Calu3 (cell line): ENCODE data around the gene HMGN3. TPM values are rescaled to one million over a fixed set of nuclear protein-coding genes. Genes with fewer than 3 reads are reported as not detected.

Experiments used
- BruUV-seq: library from RNA; stranded (reverse); fragments of 400-500 nt; replicated peaks from 2 replicates; lab custom pipeline; 2021; lab: Mats Ljungman, UMichigan
- CTCF ChIA-PET: fragments of 300-600 bp; sonication (Branson Sonifier 250); formaldehyde crosslinking; loops from one replicate; lab custom pipeline; 2022; ENCODE audit warnings: antibody characterized with exemption; lab: Charles Lee
- DNase-seq: peaks from one replicate; pipeline ENCODE4 v3.0.0; 2022
- H3K27ac Mint-ChIP-seq: one replicate; pipeline ENCODE4 v1.8.0; 2022; ENCODE audit warnings: mixed read lengths; ENCODE audit not compliant: unreplicated experiment
- H3K27me3 Mint-ChIP-seq: one replicate; pipeline ENCODE4 v1.8.0; 2022; ENCODE audit warnings: mixed read lengths; ENCODE audit not compliant: unreplicated experiment
- H3K36me3 Mint-ChIP-seq: one replicate; pipeline ENCODE4 v1.8.0; 2022; ENCODE audit warnings: mild to moderate bottlenecking, moderate library complexity, mixed read lengths; ENCODE audit not compliant: insufficient read depth, unreplicated experiment
- H3K4me1 Mint-ChIP-seq: one replicate; pipeline ENCODE4 v1.8.0; 2022; ENCODE audit warnings: mild to moderate bottlenecking, low read depth, mixed read lengths; ENCODE audit not compliant: unreplicated experiment
- H3K4me3 Mint-ChIP-seq: one replicate; pipeline ENCODE4 v1.8.0; 2022; ENCODE audit warnings: mild to moderate bottlenecking, low read depth, moderate library complexity, mixed read lengths; ENCODE audit not compliant: unreplicated experiment
- H3K9me3 Mint-ChIP-seq: one replicate; pipeline ENCODE4 v1.8.0; 2022; ENCODE audit warnings: low read depth, mixed read lengths; ENCODE audit not compliant: unreplicated experiment
- CTCF ChIP-seq: fragments of 200-600 bp; IDR thresholded peaks from one replicate; pipeline ENCODE4 v1.8.0; 2022; ENCODE audit warnings: antibody characterized with exemption; ENCODE audit not compliant: unreplicated experiment
- intact Hi-C: fragments of 100-400 bp; cut with micrococcal nuclease; formaldehyde crosslinking; loops from one replicate; pipeline ENCODE4 v1.10.0; 2022; ENCODE audit not compliant: unreplicated experiment
- total RNA-seq: library from RNA; stranded (reverse); gene quantifications from 2 replicates; pipeline ENCODE4 v1.2.3, GENCODE V29; 2022

HMGN3 gene
- total RNA-seq, 1 experiment from 2014 or later, result 104 TPM

- Mint-ChIP-seq H3K27me3 (no peaks in the 10 kb centered on the region), H3K4me1 (peaks cover 45% of the 10 kb centered on the region), H3K36me3 (peaks cover 19% of the 10 kb centered on the region), H3K27ac (no peak overlapping the region), H3K4me3 (no peak overlapping the region), H3K9me3 (no peaks in the 10 kb centered on the region)
- DNase-seq, result no peak
- no TSS peak for BruUV-seq
- CTCF ChIA-PET, result no interaction called here
- intact Hi-C loops, result loop anchor here (2.0 to 10.0 kb wide), 7 partner anchors 52 to 445 kb away; partner anchors contain the start of genes LCA5 and PHIP
- TF ChIP-seq CTCF, result no peak
These were observed 4.3 kb downstream of the HMGN3 start for GRCh38 chr6:79230149-79230548.

- H3K9me3 Mint-ChIP-seq, result no peaks in the 10 kb centered on the region
- no TSS peak for BruUV-seq
- H3K4me1 Mint-ChIP-seq, result peaks cover 57% of the 10 kb centered on the region
- peaks cover 5% of the 10 kb centered on the region for H3K36me3 Mint-ChIP-seq
- intact Hi-C loops, result no loop called here
- TF ChIP-seq CTCF, result no peak
- CTCF ChIA-PET, result interaction anchor here (0.5 kb wide), 1 partner anchor 167 kb away, joined by 3 read pairs; no protein-coding TSS in a partner anchor
- no peak overlapping the region for H3K4me3 Mint-ChIP-seq
- no peak for DNase-seq
- no peaks in the 10 kb centered on the region for H3K27me3 Mint-ChIP-seq
- no peak overlapping the region for H3K27ac Mint-ChIP-seq
These were observed 7.0 kb downstream of the HMGN3 start for GRCh38 chr6:79227445-79227844.

GRCh38 chr6:79226660-79227059 lies 7.8 kb downstream of the HMGN3 start:
- no peaks in the 10 kb centered on the region for H3K9me3 Mint-ChIP-seq
- peaks cover 5% of the 10 kb centered on the region for H3K36me3 Mint-ChIP-seq
- peak overlapping the region; percentile 73 for H3K27ac Mint-ChIP-seq
- intact Hi-C loops, result no loop called here
- no peak for DNase-seq
- H3K4me3 Mint-ChIP-seq, result peak overlapping the region; percentile 37
- H3K27me3 Mint-ChIP-seq, result no peaks in the 10 kb centered on the region
- H3K4me1 Mint-ChIP-seq, result peaks cover 57% of the 10 kb centered on the region
- CTCF ChIA-PET, result no interaction called here
- TF ChIP-seq CTCF, result no peak
- BruUV-seq, result no TSS peak

GRCh38 chr6:79225717-79226599 lies 8.5 kb downstream of the HMGN3 start:
- H3K4me1 Mint-ChIP-seq, result peaks cover 55% of the 10 kb centered on the region
- BruUV-seq, result no TSS peak
- H3K27ac Mint-ChIP-seq, result peak overlapping the region; percentile 73
- TF ChIP-seq CTCF, result no peak
- no peaks in the 10 kb centered on the region for H3K9me3 Mint-ChIP-seq
- no peaks in the 10 kb centered on the region for H3K27me3 Mint-ChIP-seq
- H3K4me3 Mint-ChIP-seq, result peak overlapping the region; percentile 37
- CTCF ChIA-PET, result no interaction called here
- intact Hi-C loops, result no loop called here
- DNase-seq, result no peak
- peaks cover 5% of the 10 kb centered on the region for H3K36me3 Mint-ChIP-seq
